ENCODE results near the gene UBE3C. TPM values are rescaled to one million over a fixed set of nuclear protein-coding genes. Genes with fewer than 3 reads are reported as not detected.

Gene UBE3C
- total RNA-seq, 4 donors from 2014 or later: 70.9 to 107 (median 100) TPM

- 86 to 94% methylated on average over 2 of the region's 2 CpGs for WGBS, 2 donors (ENCODE audit: low coverage in 1 of 2)
- H3K27me3 ChIP-seq: no peaks in the 10 kb centered on the region
- H3K9me3 ChIP-seq: no peaks in the 10 kb centered on the region
- H3K4me1 ChIP-seq: no peaks in the 10 kb centered on the region
- no peak overlapping the region for H3K27ac ChIP-seq
- peaks cover 0 to 80% of the 10 kb centered on the region in 2 donors for H3K36me3 ChIP-seq
- H3K4me3 ChIP-seq: no peak overlapping the region
- no peak for ATAC-seq
- TF ChIP-seq EP300 (IDR thresholded peaks at IDR 0.05) (no peak), POLR2AphosphoS5 (IDR thresholded peaks at IDR 0.05) (no peak), CTCF (IDR thresholded peaks at IDR 0.05) (no peak), POLR2A (IDR thresholded peaks at IDR 0.05) (no peak)
These were observed 95.0 kb downstream of the UBE3C start for GRCh38 chr7:157233677-157234076.

DNA sequence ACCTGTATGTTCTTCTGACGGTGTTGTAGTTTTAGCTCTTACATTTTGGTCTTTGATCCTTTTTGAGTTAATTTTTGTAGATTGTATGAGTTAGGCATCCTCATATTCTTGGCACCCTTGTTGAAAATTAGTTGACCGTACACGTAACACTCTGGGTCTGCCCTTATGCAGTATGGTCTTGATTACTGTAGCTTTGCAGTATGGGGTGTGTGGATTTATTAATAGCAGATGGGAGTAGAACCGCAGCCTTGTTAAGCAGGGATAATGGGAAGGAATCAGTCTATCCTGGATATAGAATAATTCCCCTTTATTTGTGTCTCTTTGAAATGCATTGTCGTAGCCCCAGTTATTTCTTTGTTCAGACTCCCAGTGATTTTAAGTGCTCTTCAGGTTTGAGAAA, 95.5 kb downstream of the UBE3C start:
- Histone ChIP-seq H3K4me3 (no peak overlapping the region), H3K27me3 (no peaks in the 10 kb centered on the region), H3K9me3 (no peaks in the 10 kb centered on the region), H3K4me1 (no peaks in the 10 kb centered on the region), H3K36me3 (peaks cover 0 to 82% of the 10 kb centered on the region in 2 donors), H3K27ac (no peak overlapping the region)
- WGBS, 2 donors (ENCODE audit: low coverage in 1 of 2): 60 to 85% methylated on average over 4 to 5 of the region's 5 CpGs
- no peak for ATAC-seq
- TF ChIP-seq EP300 (IDR thresholded peaks at IDR 0.05) (no peak), POLR2AphosphoS5 (IDR thresholded peaks at IDR 0.05) (no peak), POLR2A (IDR thresholded peaks at IDR 0.05) (no peak), CTCF (IDR thresholded peaks at IDR 0.05) (no peak)

DNA sequence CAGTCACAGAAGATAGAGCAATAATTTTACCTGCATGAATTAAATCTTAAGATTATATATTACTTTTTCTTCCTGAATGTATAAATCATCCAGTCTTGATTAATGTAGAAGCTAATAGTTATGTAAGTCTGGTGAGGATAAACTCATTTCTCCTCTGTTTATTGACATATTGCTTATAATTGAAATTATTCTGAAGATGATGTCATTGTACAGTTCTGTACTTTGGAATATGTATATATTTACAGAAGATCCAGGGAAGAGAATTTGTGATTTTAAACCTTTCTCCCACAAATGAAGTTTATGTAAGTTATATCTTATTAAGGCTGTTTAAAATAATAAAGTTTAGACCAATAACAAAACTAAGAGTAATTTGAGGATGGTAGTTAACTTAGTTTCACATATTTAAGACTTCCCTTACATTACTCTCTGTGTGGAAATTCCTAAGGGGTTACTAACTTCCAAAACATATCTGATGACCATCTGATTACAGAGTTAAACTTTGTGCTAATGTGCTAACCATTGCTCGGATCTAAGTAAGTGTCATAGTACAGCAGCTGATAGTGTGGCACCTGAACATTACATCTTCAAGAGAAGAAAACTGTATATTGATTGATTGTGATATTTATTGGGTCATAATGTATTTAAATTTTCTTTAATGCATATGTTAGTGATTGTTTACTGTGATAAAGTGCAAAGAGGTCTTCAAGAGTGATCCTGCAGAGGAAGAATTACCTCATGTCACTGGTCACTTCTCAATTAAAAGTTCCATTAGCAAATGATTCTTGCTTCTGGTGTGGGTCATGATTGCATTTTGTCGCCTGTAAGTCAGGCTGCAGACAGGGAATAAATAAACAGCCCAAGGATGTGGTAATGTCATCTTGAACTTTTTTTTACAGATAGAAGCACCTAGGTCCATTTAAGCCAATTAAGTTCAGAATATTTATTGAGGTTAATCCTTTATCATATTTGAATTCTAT, 96.9 kb downstream of the UBE3C start:
- no peak overlapping the region for H3K4me3 ChIP-seq
- TF ChIP-seq POLR2A (IDR thresholded peaks at IDR 0.05) (no peak), POLR2AphosphoS5 (IDR thresholded peaks at IDR 0.05) (no peak), CTCF (IDR thresholded peaks at IDR 0.05) (no peak), EP300 (IDR thresholded peaks at IDR 0.05) (no peak)
- H3K4me1 ChIP-seq: no peaks in the 10 kb centered on the region
- H3K27ac ChIP-seq: no peak overlapping the region
- no peaks in the 10 kb centered on the region for H3K9me3 ChIP-seq
- H3K27me3 ChIP-seq: no peaks in the 10 kb centered on the region
- WGBS, 2 donors (ENCODE audit: low coverage in 1 of 2): 73 to 76% methylated on average over 2 of the region's 2 CpGs
- ATAC-seq: no peak
- H3K36me3 ChIP-seq: peaks cover 0 to 78% of the 10 kb centered on the region in 2 donors

- no peak for ATAC-seq
- no peaks in the 10 kb centered on the region for H3K9me3 ChIP-seq
- no peak for TF ChIP-seq EP300 (IDR thresholded peaks at IDR 0.05)
- TF ChIP-seq CTCF (IDR thresholded peaks at IDR 0.05): no peak
- TF ChIP-seq POLR2AphosphoS5 (IDR thresholded peaks at IDR 0.05): no peak
- no peak for TF ChIP-seq POLR2A (IDR thresholded peaks at IDR 0.05)
- no peaks in the 10 kb centered on the region for H3K27me3 ChIP-seq
- no peaks in the 10 kb centered on the region for H3K4me1 ChIP-seq
- H3K4me3 ChIP-seq: no peak overlapping the region
- no peak overlapping the region for H3K27ac ChIP-seq
- H3K36me3 ChIP-seq: peaks cover 0 to 66% of the 10 kb centered on the region in 2 donors
- 98 to 99% methylated on average over 6 to 8 of the region's 8 CpGs for WGBS, 2 donors (ENCODE audit: low coverage in 1 of 2)
These were observed 99.4 kb downstream of the UBE3C start for GRCh38 chr7:157238087-157238486.

Data from gastroesophageal sphincter (tissue), 4 donors.